ENCODE data around the gene DUSP14. TPM values are rescaled to one million over a fixed set of nuclear protein-coding genes. Genes with fewer than 3 reads are reported as not detected.

DUSP14 gene
- total RNA-seq, 2 experiments from 2014 or later = 7.2 to 7.7 TPM

Other genes starting within 250 kb of the DUSP14 start
- not detected for gene C17orf78, start 113.9 kb upstream of the DUSP14 start, total RNA-seq
- gene ACACA, start 83.1 kb upstream of the DUSP14 start, total RNA-seq = 10 to 100 TPM; 45.1 to 45.9 TPM
- 10 to 100 TPM; 34.5 to 35.8 TPM for gene TADA2A, start 83.0 kb upstream of the DUSP14 start, total RNA-seq
- 100 to 1,000 TPM; 123 to 137 TPM for gene SYNRG, start 119.5 kb downstream of the DUSP14 start, total RNA-seq
- 10 to 100 TPM; 22.7 to 29.6 TPM for gene DDX52, start 153.6 kb downstream of the DUSP14 start, total RNA-seq